ENCODE measurements around the gene TECPR2.

The TECPR2 gene

GRCh38 chr14:102505775-102506625 is 143.3 kb downstream of the TECPR2 start:
- no peak overlapping the region for H3K27ac ChIP-seq (ENCODE audit: low read depth, low read length)
- no peaks in the 10 kb centered on the region for H3K27me3 ChIP-seq (ENCODE audit: control insufficient read depth in 5 of 5, insufficient read depth in 4 of 5, low read length in 5 of 5)
- peaks cover 0 to 24% (median 8%) of the 10 kb centered on the region in 5 donors for H3K36me3 ChIP-seq (ENCODE audit: control insufficient read depth in 5 of 5, insufficient read depth in 5 of 5, low read length in 5 of 5)
- H3K9ac ChIP-seq (ENCODE audit: low read length in 5 of 5) = no peak overlapping the region
- peaks cover 2 to 28% (median 17%) of the 10 kb centered on the region in 5 donors for H3K4me1 ChIP-seq (ENCODE audit: control insufficient read depth in 5 of 5, insufficient read depth in 5 of 5, low read length in 5 of 5)
- no peak overlapping the region for H3K4me3 ChIP-seq (ENCODE audit: low read depth in 1 of 5, low read length in 5 of 5)
- no peaks in the 10 kb centered on the region for H3K9me3 ChIP-seq (ENCODE audit: control insufficient read depth in 5 of 5, low read length in 5 of 5)

- Histone ChIP-seq H3K9ac (ENCODE audit: low read length in 5 of 5) (no peak overlapping the region), H3K27ac (ENCODE audit: low read depth, low read length) (no peak overlapping the region), H3K27me3 (ENCODE audit: control insufficient read depth in 5 of 5, insufficient read depth in 4 of 5, low read length in 5 of 5) (no peaks in the 10 kb centered on the region), H3K36me3 (ENCODE audit: control insufficient read depth in 5 of 5, insufficient read depth in 5 of 5, low read length in 5 of 5) (peaks cover 0 to 24% (median 8%) of the 10 kb centered on the region in 5 donors), H3K4me1 (ENCODE audit: control insufficient read depth in 5 of 5, insufficient read depth in 5 of 5, low read length in 5 of 5) (peaks cover 2 to 31% (median 23%) of the 10 kb centered on the region in 5 donors), H3K9me3 (ENCODE audit: control insufficient read depth in 5 of 5, low read length in 5 of 5) (no peaks in the 10 kb centered on the region), H3K4me3 (ENCODE audit: low read depth in 1 of 5, low read length in 5 of 5) (no peak overlapping the region)
These were observed 143.8 kb downstream of the TECPR2 start for GRCh38 chr14:102506626-102506925.

- Histone ChIP-seq H3K36me3 (ENCODE audit: control insufficient read depth in 5 of 5, insufficient read depth in 5 of 5, low read length in 5 of 5) (peaks cover 0 to 24% (median 8%) of the 10 kb centered on the region in 5 donors), H3K27ac (ENCODE audit: low read depth, low read length) (no peak overlapping the region), H3K4me1 (ENCODE audit: control insufficient read depth in 5 of 5, insufficient read depth in 5 of 5, low read length in 5 of 5) (peaks cover 2 to 38% (median 30%) of the 10 kb centered on the region in 5 donors)
These were observed 144.5 kb downstream of the TECPR2 start for GRCh38 chr14:102507081-102507856.

GRCh38 chr14:102507857-102508312 is 145.1 kb downstream of the TECPR2 start:
- peaks cover 2 to 43% (median 33%) of the 10 kb centered on the region in 5 donors for H3K4me1 ChIP-seq (ENCODE audit: control insufficient read depth in 5 of 5, insufficient read depth in 5 of 5, low read length in 5 of 5)
- peak overlapping the region; percentile 75 for H3K27ac ChIP-seq (ENCODE audit: low read depth, low read length)
- H3K27me3 ChIP-seq (ENCODE audit: control insufficient read depth in 5 of 5, insufficient read depth in 4 of 5, low read length in 5 of 5) = no peaks in the 10 kb centered on the region
- H3K9ac ChIP-seq (ENCODE audit: low read length in 5 of 5) = peak overlapping the region in 1 of 5 donors; percentile 88
- H3K4me3 ChIP-seq (ENCODE audit: low read depth in 1 of 5, low read length in 5 of 5) = no peak overlapping the region
- no peaks in the 10 kb centered on the region for H3K9me3 ChIP-seq (ENCODE audit: control insufficient read depth in 5 of 5, low read length in 5 of 5)
- H3K36me3 ChIP-seq (ENCODE audit: control insufficient read depth in 5 of 5, insufficient read depth in 5 of 5, low read length in 5 of 5) = peaks cover 0 to 24% (median 8%) of the 10 kb centered on the region in 5 donors

More at GRCh38 chr14:102507081-102507856, 144.5 kb downstream of the TECPR2 start:
- Histone ChIP-seq H3K9ac (ENCODE audit: low read length in 5 of 5) (no peak overlapping the region), H3K9me3 (ENCODE audit: control insufficient read depth in 5 of 5, low read length in 5 of 5) (no peaks in the 10 kb centered on the region), H3K27me3 (ENCODE audit: control insufficient read depth in 5 of 5, insufficient read depth in 4 of 5, low read length in 5 of 5) (no peaks in the 10 kb centered on the region), H3K4me3 (ENCODE audit: low read depth in 1 of 5, low read length in 5 of 5) (no peak overlapping the region)

GRCh38 chr14:102508410-102508773 is 145.7 kb downstream of the TECPR2 start:
- Histone ChIP-seq H3K9ac (ENCODE audit: low read length in 5 of 5) (peak overlapping the region in 4 of 5 donors; percentile 73 to 88 (median 84)), H3K4me3 (ENCODE audit: low read depth in 1 of 5, low read length in 5 of 5) (peak overlapping the region; percentile 47 to 65 (median 58)), H3K9me3 (ENCODE audit: control insufficient read depth in 5 of 5, low read length in 5 of 5) (no peaks in the 10 kb centered on the region), H3K27me3 (ENCODE audit: control insufficient read depth in 5 of 5, insufficient read depth in 4 of 5, low read length in 5 of 5) (no peaks in the 10 kb centered on the region), H3K36me3 (ENCODE audit: control insufficient read depth in 5 of 5, insufficient read depth in 5 of 5, low read length in 5 of 5) (peaks cover 0 to 24% (median 8%) of the 10 kb centered on the region in 5 donors), H3K27ac (ENCODE audit: low read depth, low read length) (peak overlapping the region; percentile 75), H3K4me1 (ENCODE audit: control insufficient read depth in 5 of 5, insufficient read depth in 5 of 5, low read length in 5 of 5) (peaks cover 2 to 44% (median 33%) of the 10 kb centered on the region in 5 donors)

- Histone ChIP-seq H3K9me3 (ENCODE audit: control insufficient read depth in 5 of 5, low read length in 5 of 5) (no peaks in the 10 kb centered on the region), H3K27ac (ENCODE audit: low read depth, low read length) (peak overlapping the region; percentile 75), H3K27me3 (ENCODE audit: control insufficient read depth in 5 of 5, insufficient read depth in 4 of 5, low read length in 5 of 5) (no peaks in the 10 kb centered on the region), H3K36me3 (ENCODE audit: control insufficient read depth in 5 of 5, insufficient read depth in 5 of 5, low read length in 5 of 5) (peaks cover 0 to 24% (median 8%) of the 10 kb centered on the region in 5 donors), H3K4me1 (ENCODE audit: control insufficient read depth in 5 of 5, insufficient read depth in 5 of 5, low read length in 5 of 5) (peaks cover 2 to 44% (median 33%) of the 10 kb centered on the region in 5 donors), H3K9ac (ENCODE audit: low read length in 5 of 5) (peak overlapping the region; percentile 52 to 88 (median 82)), H3K4me3 (ENCODE audit: low read depth in 1 of 5, low read length in 5 of 5) (peak overlapping the region; percentile 47 to 65 (median 58))
These were observed 146.3 kb downstream of the TECPR2 start for GRCh38 chr14:102508774-102509745.

- Histone ChIP-seq H3K9me3 (ENCODE audit: control insufficient read depth in 5 of 5, low read length in 5 of 5) (no peaks in the 10 kb centered on the region), H3K27ac (ENCODE audit: low read depth, low read length) (peak within 1 kb of the TSS; percentile 75), H3K4me1 (ENCODE audit: control insufficient read depth in 5 of 5, insufficient read depth in 5 of 5, low read length in 5 of 5) (peaks cover 2 to 44% (median 33%) of the 10 kb centered on the region in 5 donors), H3K27me3 (ENCODE audit: control insufficient read depth in 5 of 5, insufficient read depth in 4 of 5, low read length in 5 of 5) (no peaks in the 10 kb centered on the region), H3K36me3 (ENCODE audit: control insufficient read depth in 5 of 5, insufficient read depth in 5 of 5, low read length in 5 of 5) (peaks cover 0 to 24% (median 8%) of the 10 kb centered on the region in 5 donors), H3K9ac (ENCODE audit: low read length in 5 of 5) (peak within 1 kb of the TSS; percentile 52 to 88 (median 82)), H3K4me3 (ENCODE audit: low read depth in 1 of 5, low read length in 5 of 5) (peak within 1 kb of the TSS; percentile 63 to 77 (median 65))
These were observed 147.2 kb downstream of the TECPR2 start, which contains the start of gene ANKRD9 for GRCh38 chr14:102509746-102510615. Gene ANKRD9 (minus strand): TSS chr14:102509776. CDS start chr14:102507889, 1,887 bp downstream.

DNA sequence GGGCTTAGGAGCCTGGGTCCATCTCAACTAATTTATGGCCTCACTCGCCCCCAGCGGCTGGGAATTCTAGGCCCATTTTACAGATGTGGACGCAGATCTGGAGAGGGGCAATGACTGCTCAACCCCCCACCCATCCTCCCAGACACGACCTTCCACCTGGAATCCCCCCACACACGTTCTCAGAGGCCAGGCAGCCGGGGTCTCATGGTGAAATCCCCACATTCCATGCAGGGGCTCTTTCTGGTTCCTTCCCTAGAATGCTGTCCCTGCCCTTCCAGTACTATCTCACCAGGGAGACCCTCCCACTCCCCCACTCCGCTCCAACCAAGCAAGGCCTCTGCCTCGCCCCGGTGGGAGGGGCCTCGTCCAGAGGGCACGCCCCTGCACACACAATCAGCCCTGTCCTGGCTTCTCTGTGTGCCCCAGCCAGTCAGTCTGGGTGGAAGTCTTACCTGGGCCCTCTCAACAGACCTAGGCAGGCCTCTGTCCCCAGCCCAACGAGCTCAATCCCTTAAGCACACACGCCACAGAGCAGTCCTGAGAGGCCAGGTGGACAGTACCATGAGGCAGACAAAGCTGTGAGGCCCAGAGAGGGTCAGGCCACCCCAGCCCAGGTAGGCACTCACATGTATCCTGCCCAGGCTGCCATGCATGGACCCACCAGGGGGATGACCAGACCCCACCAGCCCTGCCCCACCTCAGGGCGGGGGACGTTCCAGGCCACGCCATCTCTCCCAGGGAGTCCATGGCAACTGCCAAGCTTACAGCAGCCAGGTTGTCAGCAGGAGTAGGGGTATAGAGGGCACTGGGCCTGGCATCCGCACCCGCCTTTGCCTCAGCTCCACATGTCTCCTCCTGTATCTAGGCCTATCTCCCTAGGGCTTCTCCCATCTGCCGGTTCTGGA is 148.1 kb downstream of the TECPR2 start:
- Histone ChIP-seq H3K9ac (ENCODE audit: low read length in 5 of 5) (peak overlapping the region in 2 of 5 donors; percentile 64 to 79), H3K27ac (ENCODE audit: low read depth, low read length) (peak overlapping the region; percentile 52), H3K4me3 (ENCODE audit: low read depth in 1 of 5, low read length in 5 of 5) (peak overlapping the region in 4 of 5 donors; percentile 64 to 77 (median 69)), H3K36me3 (ENCODE audit: control insufficient read depth in 5 of 5, insufficient read depth in 5 of 5, low read length in 5 of 5) (peaks cover 0 to 20% (median 8%) of the 10 kb centered on the region in 5 donors), H3K27me3 (ENCODE audit: control insufficient read depth in 5 of 5, insufficient read depth in 4 of 5, low read length in 5 of 5) (no peaks in the 10 kb centered on the region), H3K4me1 (ENCODE audit: control insufficient read depth in 5 of 5, insufficient read depth in 5 of 5, low read length in 5 of 5) (peaks cover 2 to 44% (median 33%) of the 10 kb centered on the region in 5 donors), H3K9me3 (ENCODE audit: control insufficient read depth in 5 of 5, low read length in 5 of 5) (no peaks in the 10 kb centered on the region)
